Left lung (tissue), 10 donors: Measurements from ENCODE around the gene GHITM. TPM values are rescaled to one million over a fixed set of nuclear protein-coding genes. Genes with fewer than 3 reads are reported as not detected.

Source experiments
- ATAC-seq: fragments of 200-7000 bp; cut with Tn5 transposase; one replicate; pipeline ENCODE4 v1.9.1; 2020; ENCODE audit warnings: moderate library complexity
- DNase-seq, 4 donors: peaks; one replicate each; pipeline ENCODE4 v3.0.0-alpha.2; 2013 to 2020
- H3K27ac ChIP-seq, 2 donors: fragments of 200-600 bp; sonication (generic) in 1 of 2; one replicate each; pipeline versions ENCODE4 v1.5.0 to v1.8.0; 2020 to 2021
- H3K27me3 ChIP-seq, 2 donors: fragments of 200-600 bp; sonication (generic) in 1 of 2; one replicate each; pipeline versions ENCODE4 v1.5.0 to v1.8.0; 2020 to 2021
- H3K36me3 ChIP-seq, 2 donors: fragments of 200-600 bp; sonication (generic) in 1 of 2; one replicate each; pipeline versions ENCODE4 v1.5.0 to v1.8.0; 2020 to 2021
- H3K4me1 ChIP-seq, 2 donors: fragments of 200-600 bp; one replicate each; pipeline ENCODE4 v1.8.0; 2021
- H3K4me3 ChIP-seq, 2 donors: fragments of 200-600 bp; sonication (generic) in 1 of 2; one replicate each; pipeline versions ENCODE4 v1.5.0 to v1.8.0; 2020 to 2021; ENCODE audit warnings: mild to moderate bottlenecking in 1 of 2
- H3K9me3 ChIP-seq, 2 donors: fragments of 200-600 bp; sonication (generic) in 1 of 2; one replicate each; pipeline versions ENCODE4 v1.5.0 to v1.8.0; 2020 to 2021
- CTCF ChIP-seq, 2 donors: fragments of 200-600 bp; sonication (generic) in 1 of 2; IDR thresholded peaks; one replicate each; pipeline versions ENCODE4 v1.5.0 to v1.8.0; 2021; ENCODE audit warnings: antibody characterized with exemption in 2 of 2
- intact Hi-C, 2 donors: fragments of 100-400 bp; cut with DNase I; formaldehyde crosslinking; loops; one replicate each; pipeline versions ENCODE4 v1.11.2 to v1.14.2; 2022
- polyA plus RNA-seq, 6 donors: library from polyadenylated mRNA; unstranded; fragments of 120-200 nt; gene quantifications; one replicate each; pipeline ENCODE4 v1.2.1, GENCODE V29; 2013; ENCODE audit not compliant: insufficient read length in 6 of 6
- total RNA-seq, 2 donors: library from RNA; stranded (reverse); fragmentation: NEBNext Ultra II Directional; extraction: Animal tissue kit (Norgen Biotek cat#: 25700); gene quantifications; one replicate each; pipeline ENCODE4 v1.2.1, GENCODE V29; 2021
- donor health status: DM: no; HTN: yes; CAD: no.
- donor health status: DM: no; HTN: no; CAD: no.

The GHITM gene
- total and polyA plus RNA-seq, 8 donors = 104 to 151 (median 120) TPM

GRCh38 chr10:84201682-84202081 is 62.4 kb downstream of the GHITM start:
- no peaks in the 10 kb centered on the region for H3K36me3 ChIP-seq
- DNase-seq (no peak), ATAC-seq (no peak)
- peaks cover 0 to 28% of the 10 kb centered on the region in 2 donors for H3K27me3 ChIP-seq
- H3K4me3 ChIP-seq = no peak overlapping the region
- intact Hi-C loops = no loop called here
- H3K4me1 ChIP-seq = no peaks in the 10 kb centered on the region
- no peak for TF ChIP-seq CTCF (IDR thresholded peaks at IDR 0.05)
- H3K27ac ChIP-seq = no peak overlapping the region
- no peaks in the 10 kb centered on the region for H3K9me3 ChIP-seq

- Histone ChIP-seq H3K4me3 (no peak overlapping the region), H3K9me3 (no peaks in the 10 kb centered on the region), H3K36me3 (no peaks in the 10 kb centered on the region), H3K27me3 (peaks cover 0 to 28% of the 10 kb centered on the region in 2 donors), H3K27ac (no peak overlapping the region), H3K4me1 (no peaks in the 10 kb centered on the region)
- no peak for TF ChIP-seq CTCF (IDR thresholded peaks at IDR 0.05)
- intact Hi-C loops = no loop called here
- no peak for DNase-seq
- no peak for ATAC-seq
Observed at GRCh38 chr10:84202349-84202748, 63.0 kb downstream of the GHITM start.

Other genes starting within 250 kb of the GHITM start
- gene GPR15LG, start 34.3 kb downstream of the GHITM start, total RNA-seq = not detected
- gene GPR15LG, start 34.3 kb downstream of the GHITM start, polyA plus RNA-seq = not detected
- gene CDHR1, start 55.0 kb downstream of the GHITM start, total RNA-seq = under 1 TPM; 0.38 to 0.94 TPM
- gene CDHR1, start 55.0 kb downstream of the GHITM start, polyA plus RNA-seq = under 1 TPM; 0.10 to 0.34 (median 0.28) TPM
- gene LRIT2, start 86.0 kb downstream of the GHITM start, total RNA-seq = not detected
- not detected for gene LRIT2, start 86.0 kb downstream of the GHITM start, polyA plus RNA-seq
- gene LRIT1, start 102.0 kb downstream of the GHITM start, total RNA-seq = not detected
- gene LRIT1, start 102.0 kb downstream of the GHITM start, polyA plus RNA-seq = not detected
- not detected for gene RGR, start 105.5 kb downstream of the GHITM start, total RNA-seq
- under 1 TPM in 2 of 6 donors, not detected in 4; 0.26 to 0.27 TPM for gene RGR, start 105.5 kb downstream of the GHITM start, polyA plus RNA-seq
- 10 to 100 TPM; 56.5 to 65.5 TPM for gene CCSER2, start 189.1 kb downstream of the GHITM start, total RNA-seq
- 10 to 100 TPM; 32.7 to 38.6 (median 36.5) TPM for gene CCSER2, start 189.1 kb downstream of the GHITM start, polyA plus RNA-seq